OCI-LY7 (cell line): ENCODE measurements around the gene RAB10.

ENCODE experiments used
- EZH2phosphoT487 ChIP-seq: fragments of 200-600 bp; sonication (generic); IDR thresholded peaks from 2 replicates; pipeline ENCODE4 v1.6.1; 2018; ENCODE audit warnings: low read depth, borderline replicate concordance, mild to moderate bottlenecking, mixed run types, antibody characterized with exemption, low read length, moderate library complexity, mixed read lengths
- TF ChIP-seq, protein P1 (sequence below): fragments of 200-600 bp; sonication (generic); conservative IDR thresholded peaks from 2 replicates; pipeline ENCODE4 v1.5.1; 2014; ENCODE audit warnings: mild to moderate bottlenecking, antibody characterized with exemption, low read length, moderate library complexity, mixed read lengths

- TF ChIP-seq, protein P1, sequence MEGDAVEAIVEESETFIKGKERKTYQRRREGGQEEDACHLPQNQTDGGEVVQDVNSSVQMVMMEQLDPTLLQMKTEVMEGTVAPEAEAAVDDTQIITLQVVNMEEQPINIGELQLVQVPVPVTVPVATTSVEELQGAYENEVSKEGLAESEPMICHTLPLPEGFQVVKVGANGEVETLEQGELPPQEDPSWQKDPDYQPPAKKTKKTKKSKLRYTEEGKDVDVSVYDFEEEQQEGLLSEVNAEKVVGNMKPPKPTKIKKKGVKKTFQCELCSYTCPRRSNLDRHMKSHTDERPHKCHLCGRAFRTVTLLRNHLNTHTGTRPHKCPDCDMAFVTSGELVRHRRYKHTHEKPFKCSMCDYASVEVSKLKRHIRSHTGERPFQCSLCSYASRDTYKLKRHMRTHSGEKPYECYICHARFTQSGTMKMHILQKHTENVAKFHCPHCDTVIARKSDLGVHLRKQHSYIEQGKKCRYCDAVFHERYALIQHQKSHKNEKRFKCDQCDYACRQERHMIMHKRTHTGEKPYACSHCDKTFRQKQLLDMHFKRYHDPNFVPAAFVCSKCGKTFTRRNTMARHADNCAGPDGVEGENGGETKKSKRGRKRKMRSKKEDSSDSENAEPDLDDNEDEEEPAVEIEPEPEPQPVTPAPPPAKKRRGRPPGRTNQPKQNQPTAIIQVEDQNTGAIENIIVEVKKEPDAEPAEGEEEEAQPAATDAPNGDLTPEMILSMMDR: no peak
- TF ChIP-seq EZH2phosphoT487: no peak
These were observed 41.3 kb upstream of the RAB10 start for GRCh38 chr2:25992556-25992955.
